Activated naive CD4-positive, alpha-beta T cell treated with anti-CD3 and anti-CD28 coated beads, Interleukin-2, amount 50 U/mL, for 72 hours (primary cell): Measurements from ENCODE around the gene PLCB4. TPM values are rescaled to one million over a fixed set of nuclear protein-coding genes. Genes with fewer than 3 reads are reported as not detected.

ENCODE experiments used
- ATAC-seq, 2 donors: fragments of 150-1000 bp; cut with Tn5 transposase; 2 replicates each; pipeline ENCODE4 v1.10.0; 2021; ENCODE audit warnings: mild to moderate bottlenecking in 2 of 2, moderate library complexity in 2 of 2
- DNase-seq, 2 donors: peaks; one replicate each; pipeline ENCODE4 v3.0.0; 2021 to 2022; ENCODE audit warnings: low spot score in 2 of 2
- H3K27ac Mint-ChIP-seq, 2 donors: one replicate each; pipeline ENCODE4 v1.8.0; 2022; ENCODE audit warnings: mild to moderate bottlenecking in 2 of 2, mixed read lengths in 2 of 2
- H3K36me3 Mint-ChIP-seq, 2 donors: one replicate each; pipeline ENCODE4 v1.8.0; 2022; ENCODE audit warnings: mixed read lengths in 2 of 2
- H3K9me3 Mint-ChIP-seq, 2 donors: one replicate each; pipeline ENCODE4 v1.8.0; 2022; ENCODE audit warnings: mixed read lengths in 2 of 2
- total RNA-seq, 2 donors: library from RNA; stranded (reverse); gene quantifications; one replicate each; pipeline ENCODE4 v1.2.3, GENCODE V29; 2022

PLCB4 gene
- total RNA-seq, 2 donors from 2014 or later: not detected

DNA sequence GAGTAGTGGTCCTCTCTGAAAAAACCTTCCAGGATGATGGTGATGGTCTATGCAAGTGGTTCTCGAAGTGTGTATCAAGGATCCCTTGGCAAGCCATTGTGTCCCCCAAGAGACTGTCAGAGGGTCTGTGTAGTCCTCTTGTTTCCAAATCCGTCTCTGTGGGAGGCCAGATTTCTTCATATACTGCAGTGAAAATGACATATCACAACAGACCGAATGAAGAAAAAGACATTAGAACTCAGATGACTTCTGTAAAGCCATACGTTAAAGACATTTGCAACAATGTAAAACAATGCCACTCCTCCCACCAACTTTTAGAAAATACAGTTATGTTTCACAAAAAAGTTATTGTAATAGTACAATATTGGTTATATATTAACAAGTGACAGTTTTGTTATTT lies 418.3 kb downstream of the PLCB4 start:
- DNase-seq: no peak
- peaks cover 5 to 15% of the 10 kb centered on the region in 2 donors for H3K9me3 Mint-ChIP-seq
- H3K27ac Mint-ChIP-seq: no peak overlapping the region
- no peaks in the 10 kb centered on the region for H3K36me3 Mint-ChIP-seq
- no peak for ATAC-seq

- DNase-seq: no peak
- Mint-ChIP-seq H3K36me3 (no peaks in the 10 kb centered on the region), H3K9me3 (peaks cover 5 to 10% of the 10 kb centered on the region in 2 donors), H3K27ac (no peak overlapping the region)
- no peak for ATAC-seq
Observed at GRCh38 chr20:9488063-9488462, 419.2 kb downstream of the PLCB4 start.

GRCh38 chr20:9490161-9490560 lies 421.3 kb downstream of the PLCB4 start:
- H3K9me3 Mint-ChIP-seq: peaks cover 12 to 16% of the 10 kb centered on the region in 2 donors
- DNase-seq: no peak
- H3K36me3 Mint-ChIP-seq: no peaks in the 10 kb centered on the region
- no peak for ATAC-seq
- no peak overlapping the region for H3K27ac Mint-ChIP-seq

DNA sequence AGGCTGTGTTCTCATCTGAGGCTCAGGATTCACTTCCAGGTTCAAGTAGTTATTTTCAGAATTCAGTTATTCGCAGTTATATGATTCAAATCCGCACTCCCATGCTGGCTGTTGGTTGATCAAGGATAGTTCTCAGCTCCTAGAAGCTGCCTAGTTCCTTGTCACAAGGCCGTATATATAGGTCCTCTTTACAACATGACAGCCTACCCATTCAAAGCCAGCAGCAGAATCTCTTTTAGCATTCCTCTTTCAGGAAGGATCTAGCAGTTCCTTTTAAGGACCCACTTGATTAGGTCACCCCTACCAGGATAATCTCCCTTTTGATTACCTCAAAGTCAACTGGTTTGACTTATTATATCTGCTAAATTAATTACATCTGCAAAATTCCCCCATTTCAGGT lies 421.7 kb downstream of the PLCB4 start:
- H3K36me3 Mint-ChIP-seq: no peaks in the 10 kb centered on the region
- H3K27ac Mint-ChIP-seq: no peak overlapping the region
- no peak for ATAC-seq
- peaks cover 15 to 16% of the 10 kb centered on the region in 2 donors for H3K9me3 Mint-ChIP-seq
- DNase-seq: no peak

DNA sequence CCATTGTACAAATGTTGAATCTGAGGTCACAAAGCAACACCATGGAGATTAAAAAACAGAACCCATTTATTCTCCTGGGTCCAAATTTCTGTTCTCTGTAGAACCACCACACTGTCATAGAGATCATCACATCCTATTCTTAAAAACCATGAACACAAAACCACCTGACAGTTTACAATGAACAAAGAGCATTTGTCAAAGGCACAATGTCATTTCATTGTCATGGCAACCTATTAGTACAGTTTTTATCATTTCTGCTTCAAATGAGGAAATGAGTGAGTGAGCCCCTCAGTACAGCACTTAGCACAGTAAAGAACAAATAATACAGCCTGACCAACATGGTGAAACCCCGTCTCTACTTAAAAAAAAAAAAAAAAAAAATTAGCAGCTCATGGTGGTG lies 422.4 kb downstream of the PLCB4 start:
- Mint-ChIP-seq H3K36me3 (no peaks in the 10 kb centered on the region), H3K9me3 (peaks cover 18 to 21% of the 10 kb centered on the region in 2 donors), H3K27ac (no peak overlapping the region)
- ATAC-seq (no peak), DNase-seq (no peak)

DNA sequence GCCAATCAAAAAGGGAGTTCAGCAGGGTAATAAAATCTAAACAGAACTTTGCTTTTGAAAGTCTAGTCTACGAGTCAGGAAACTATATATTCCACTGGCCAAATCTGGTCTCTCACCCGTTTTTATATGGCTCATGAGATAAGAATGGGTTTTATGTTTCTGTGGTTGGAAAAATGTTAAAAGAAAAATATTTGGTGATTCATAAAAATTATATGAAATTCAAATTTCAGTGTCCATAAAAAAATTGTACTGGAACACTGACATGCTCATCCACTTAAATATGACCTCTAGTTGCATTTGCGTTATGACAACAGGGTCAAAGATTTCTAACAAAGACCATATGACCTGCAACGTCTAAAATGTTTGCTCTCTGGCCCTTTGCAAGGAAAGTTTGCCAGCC lies 423.2 kb downstream of the PLCB4 start:
- no peak overlapping the region for H3K27ac Mint-ChIP-seq
- peaks cover 18 to 21% of the 10 kb centered on the region in 2 donors for H3K9me3 Mint-ChIP-seq
- H3K36me3 Mint-ChIP-seq: no peaks in the 10 kb centered on the region
- ATAC-seq: no peak
- no peak for DNase-seq

DNA sequence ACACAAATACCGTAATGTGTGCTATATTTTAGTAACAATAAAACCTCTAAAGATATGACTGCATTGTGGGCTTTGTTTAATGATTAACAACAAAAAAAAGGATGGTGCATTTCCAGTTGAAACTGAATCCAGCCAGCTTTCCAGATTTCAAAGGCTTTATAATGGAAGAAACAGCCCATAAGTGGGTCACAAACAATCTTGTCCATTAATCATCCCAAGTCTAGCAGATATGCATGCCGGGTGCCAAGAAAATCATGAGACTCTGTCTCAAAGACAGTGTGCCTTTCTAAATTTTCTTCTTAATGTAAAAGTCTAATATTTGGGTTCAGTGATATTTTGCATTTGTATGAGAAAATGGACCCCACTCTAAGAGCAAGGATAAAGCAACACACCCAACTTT lies 424.9 kb downstream of the PLCB4 start:
- Mint-ChIP-seq H3K36me3 (peaks cover 0 to 7% of the 10 kb centered on the region in 2 donors), H3K27ac (no peak overlapping the region), H3K9me3 (peaks cover 18 to 29% of the 10 kb centered on the region in 2 donors)
- no peak for ATAC-seq
- DNase-seq: no peak

DNA sequence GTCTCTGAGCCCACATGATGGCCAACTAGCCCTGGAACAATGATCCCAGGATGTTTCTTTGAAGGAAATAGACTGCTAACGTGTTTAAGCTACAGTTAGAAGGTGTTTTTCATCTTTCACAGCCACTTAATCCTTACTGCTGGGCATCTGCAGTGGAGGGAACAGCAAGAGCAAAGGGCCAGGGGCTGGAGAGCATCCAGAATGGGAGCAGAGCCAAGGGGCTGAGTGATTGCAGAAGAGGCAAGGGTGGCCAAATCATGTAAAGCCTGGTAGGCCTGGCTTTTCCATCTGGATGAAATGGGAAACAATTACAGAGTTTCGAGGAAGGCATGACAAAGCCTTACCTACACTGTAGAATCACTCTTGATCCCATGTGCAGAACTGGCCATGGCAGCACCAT lies 426.8 kb downstream of the PLCB4 start:
- H3K36me3 Mint-ChIP-seq: peaks cover 0 to 7% of the 10 kb centered on the region in 2 donors
- no peak overlapping the region for H3K27ac Mint-ChIP-seq
- no peak for DNase-seq
- peaks cover 11 to 29% of the 10 kb centered on the region in 2 donors for H3K9me3 Mint-ChIP-seq
- no peak for ATAC-seq

GRCh38 chr20:9496155-9496554 lies 427.3 kb downstream of the PLCB4 start:
- no peak for DNase-seq
- no peak overlapping the region for H3K27ac Mint-ChIP-seq
- ATAC-seq: no peak
- H3K36me3 Mint-ChIP-seq: peaks cover 0 to 7% of the 10 kb centered on the region in 2 donors
- peaks cover 11 to 29% of the 10 kb centered on the region in 2 donors for H3K9me3 Mint-ChIP-seq

DNA sequence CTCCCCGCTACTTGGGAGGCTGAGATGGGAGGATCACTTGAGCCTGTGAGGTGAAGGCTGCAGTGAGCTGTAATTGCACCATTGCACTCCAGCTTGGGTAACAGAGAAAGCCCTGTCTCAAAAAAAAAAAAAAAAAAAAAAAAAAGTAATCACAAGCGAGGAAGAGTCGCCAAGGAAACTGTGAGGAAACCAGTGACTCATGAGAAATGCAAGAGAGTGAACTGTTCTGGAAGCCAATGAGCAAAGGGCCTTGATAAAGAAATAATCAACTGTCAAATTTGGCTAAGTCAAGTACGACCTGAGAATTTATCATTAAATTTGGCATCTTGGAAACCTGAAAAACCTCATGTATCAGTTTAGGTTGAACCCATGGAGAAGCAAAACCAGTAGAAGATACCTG lies 429.4 kb downstream of the PLCB4 start:
- ATAC-seq: no peak
- peaks cover 0 to 7% of the 10 kb centered on the region in 2 donors for H3K36me3 Mint-ChIP-seq

GRCh38 chr20:9499126-9499899 lies 430.4 kb downstream of the PLCB4 start:
- peaks cover 0 to 7% of the 10 kb centered on the region in 2 donors for H3K36me3 Mint-ChIP-seq
- no peak for DNase-seq
- H3K9me3 Mint-ChIP-seq: peaks cover 11 to 27% of the 10 kb centered on the region in 2 donors
- H3K27ac Mint-ChIP-seq: no peak overlapping the region
- ATAC-seq: no peak

More for the DNA sequence above, 429.4 kb downstream of the PLCB4 start:
- H3K27ac Mint-ChIP-seq: no peak overlapping the region
- DNase-seq: no peak
- peaks cover 11 to 27% of the 10 kb centered on the region in 2 donors for H3K9me3 Mint-ChIP-seq

GRCh38 chr20:9500121-9500520 lies 431.2 kb downstream of the PLCB4 start:
- H3K9me3 Mint-ChIP-seq: peaks cover 4 to 20% of the 10 kb centered on the region in 2 donors
- no peak for DNase-seq
- no peak for ATAC-seq
- no peak overlapping the region for H3K27ac Mint-ChIP-seq
- H3K36me3 Mint-ChIP-seq: peaks cover 0 to 7% of the 10 kb centered on the region in 2 donors

DNA sequence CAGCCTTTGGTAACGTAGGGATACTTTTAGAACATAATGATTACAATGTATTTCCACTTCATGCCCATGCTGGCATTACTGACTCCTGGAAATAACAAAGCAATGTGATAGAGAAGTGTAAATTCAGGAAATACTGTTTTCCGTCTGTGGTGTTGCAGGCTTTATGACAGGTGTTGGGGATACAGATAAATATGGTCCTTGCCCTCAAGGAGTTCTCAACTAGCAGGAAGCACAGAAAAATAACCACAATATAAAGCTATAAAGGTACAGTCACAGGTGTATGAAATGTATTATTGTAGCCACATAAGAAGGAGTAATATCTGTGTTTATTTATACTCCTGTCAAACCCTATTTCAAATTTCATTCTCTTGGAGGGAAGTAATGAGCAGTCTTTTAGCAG lies 432.6 kb downstream of the PLCB4 start:
- Mint-ChIP-seq H3K9me3 (peaks cover 0 to 11% of the 10 kb centered on the region in 2 donors), H3K36me3 (peaks cover 5 to 7% of the 10 kb centered on the region in 2 donors), H3K27ac (no peak overlapping the region)
- DNase-seq: no peak
- ATAC-seq: no peak

DNA sequence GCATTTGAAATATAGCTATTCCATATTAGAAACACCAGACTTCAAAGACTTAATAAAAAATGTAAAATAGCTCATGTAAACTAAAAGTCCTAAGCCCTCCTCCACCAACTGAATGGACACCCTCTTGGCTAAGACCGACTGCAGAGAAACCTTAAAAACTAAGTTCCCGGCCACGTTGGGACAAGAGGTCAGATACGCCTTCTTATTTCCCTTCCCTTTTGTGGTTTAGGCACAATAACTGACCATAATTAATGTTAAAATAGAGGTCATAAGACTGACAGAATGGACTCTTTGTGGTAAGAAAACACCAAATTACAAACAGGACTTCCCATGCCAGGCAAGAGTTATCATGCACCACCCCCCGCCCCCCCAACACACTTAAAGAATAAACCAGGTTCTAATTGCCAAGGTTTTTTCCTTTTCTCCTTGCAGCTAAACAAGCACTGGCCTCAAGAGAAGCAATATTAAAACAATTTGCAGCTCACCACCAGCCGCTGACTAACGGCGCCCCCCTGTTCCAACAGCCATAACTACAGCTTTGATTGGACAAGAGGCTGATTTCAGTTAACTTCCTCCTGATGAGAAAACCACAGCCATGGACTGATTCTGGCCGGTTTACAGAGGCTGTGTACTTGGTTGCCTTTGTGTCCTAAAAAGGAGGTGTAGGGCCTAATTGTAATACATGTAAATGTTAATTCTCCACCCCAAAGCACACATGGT lies 434.8 kb downstream of the PLCB4 start:
- peaks cover 6 to 17% of the 10 kb centered on the region in 2 donors for H3K36me3 Mint-ChIP-seq
- DNase-seq: no peak
- no peak for ATAC-seq
- peaks cover 0 to 3% of the 10 kb centered on the region in 2 donors for H3K9me3 Mint-ChIP-seq
- H3K27ac Mint-ChIP-seq: no peak overlapping the region

GRCh38 chr20:9506280-9506821 lies 437.5 kb downstream of the PLCB4 start:
- DNase-seq (no peak), ATAC-seq (no peak)
- H3K9me3 Mint-ChIP-seq: peaks cover 0 to 3% of the 10 kb centered on the region in 2 donors
- H3K36me3 Mint-ChIP-seq: peaks cover 12 to 20% of the 10 kb centered on the region in 2 donors
- H3K27ac Mint-ChIP-seq: no peak overlapping the region

GRCh38 chr20:9506964-9507369 lies 438.1 kb downstream of the PLCB4 start:
- Mint-ChIP-seq H3K36me3 (peaks cover 12 to 20% of the 10 kb centered on the region in 2 donors), H3K9me3 (peaks cover 0 to 3% of the 10 kb centered on the region in 2 donors), H3K27ac (no peak overlapping the region)
- DNase-seq (no peak), ATAC-seq (no peak)

- H3K36me3 Mint-ChIP-seq: peaks cover 12 to 20% of the 10 kb centered on the region in 2 donors
- no peak overlapping the region for H3K27ac Mint-ChIP-seq
- no peaks in the 10 kb centered on the region for H3K9me3 Mint-ChIP-seq
- ATAC-seq (no peak), DNase-seq (no peak)
Observed at GRCh38 chr20:9507544-9508239, 438.8 kb downstream of the PLCB4 start.
